ENCODE data around the gene TSPAN32.
A peak's percentile ranks its signal among the peaks of the same experiment; 100 is the strongest.

Gene TSPAN32

GRCh38 chr11:2298795-2299761 is 2.7 kb upstream of the TSPAN32 start:
- H3K27ac ChIP-seq (replicated peaks) = peak overlapping the region; percentile 28
- DNase-seq (ENCODE audit: low read depth in 1 of 2, low spot score in 1 of 2) = no peak
- no peaks in the 10 kb centered on the region for H3K27me3 ChIP-seq (ENCODE audit: insufficient read depth, poor library complexity, severe bottlenecking)
- TF ChIP-seq POLR2AphosphoS5 (IDR thresholded peaks at IDR 0.05; ENCODE audit: low read depth) = no peak
- no peak overlapping the region for H3K4me3 ChIP-seq (replicated peaks; ENCODE audit: insufficient read depth, low read length)

DNA sequence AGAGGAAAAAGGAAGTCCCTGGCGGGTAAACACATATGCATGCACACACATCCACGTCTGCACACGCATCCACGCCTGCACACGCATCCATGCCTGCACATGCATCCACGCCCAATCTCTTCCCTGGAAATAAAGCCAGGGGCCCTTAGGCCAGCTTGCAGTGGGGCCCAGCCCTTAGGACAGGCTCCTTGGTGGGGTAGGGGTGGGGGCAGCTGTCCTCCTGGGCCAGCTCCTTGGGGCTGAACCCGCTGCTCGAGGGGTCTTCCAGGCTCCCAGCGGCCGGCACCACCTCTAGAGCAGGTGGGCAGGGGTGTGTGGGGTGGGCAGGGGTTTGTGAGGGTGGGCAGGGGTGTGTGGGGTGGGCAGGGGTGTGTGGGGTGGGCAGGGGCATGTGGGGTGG is 2.0 kb upstream of the TSPAN32 start:
- Histone ChIP-seq H3K27me3 (ENCODE audit: insufficient read depth, poor library complexity, severe bottlenecking) (no peaks in the 10 kb centered on the region), H3K27ac (replicated peaks) (peak overlapping the region; percentile 28; the same call in 1 of the 2 replicates), H3K4me3 (replicated peaks; ENCODE audit: insufficient read depth, low read length) (no peak overlapping the region; the same call in 1 of the 2 replicates)
- no peak for DNase-seq (ENCODE audit: low read depth in 1 of 2, low spot score in 1 of 2)
- TF ChIP-seq GABPA (IDR thresholded peaks at IDR 0.05; ENCODE audit: low read depth) = no peak
- TF ChIP-seq, protein P1, sequence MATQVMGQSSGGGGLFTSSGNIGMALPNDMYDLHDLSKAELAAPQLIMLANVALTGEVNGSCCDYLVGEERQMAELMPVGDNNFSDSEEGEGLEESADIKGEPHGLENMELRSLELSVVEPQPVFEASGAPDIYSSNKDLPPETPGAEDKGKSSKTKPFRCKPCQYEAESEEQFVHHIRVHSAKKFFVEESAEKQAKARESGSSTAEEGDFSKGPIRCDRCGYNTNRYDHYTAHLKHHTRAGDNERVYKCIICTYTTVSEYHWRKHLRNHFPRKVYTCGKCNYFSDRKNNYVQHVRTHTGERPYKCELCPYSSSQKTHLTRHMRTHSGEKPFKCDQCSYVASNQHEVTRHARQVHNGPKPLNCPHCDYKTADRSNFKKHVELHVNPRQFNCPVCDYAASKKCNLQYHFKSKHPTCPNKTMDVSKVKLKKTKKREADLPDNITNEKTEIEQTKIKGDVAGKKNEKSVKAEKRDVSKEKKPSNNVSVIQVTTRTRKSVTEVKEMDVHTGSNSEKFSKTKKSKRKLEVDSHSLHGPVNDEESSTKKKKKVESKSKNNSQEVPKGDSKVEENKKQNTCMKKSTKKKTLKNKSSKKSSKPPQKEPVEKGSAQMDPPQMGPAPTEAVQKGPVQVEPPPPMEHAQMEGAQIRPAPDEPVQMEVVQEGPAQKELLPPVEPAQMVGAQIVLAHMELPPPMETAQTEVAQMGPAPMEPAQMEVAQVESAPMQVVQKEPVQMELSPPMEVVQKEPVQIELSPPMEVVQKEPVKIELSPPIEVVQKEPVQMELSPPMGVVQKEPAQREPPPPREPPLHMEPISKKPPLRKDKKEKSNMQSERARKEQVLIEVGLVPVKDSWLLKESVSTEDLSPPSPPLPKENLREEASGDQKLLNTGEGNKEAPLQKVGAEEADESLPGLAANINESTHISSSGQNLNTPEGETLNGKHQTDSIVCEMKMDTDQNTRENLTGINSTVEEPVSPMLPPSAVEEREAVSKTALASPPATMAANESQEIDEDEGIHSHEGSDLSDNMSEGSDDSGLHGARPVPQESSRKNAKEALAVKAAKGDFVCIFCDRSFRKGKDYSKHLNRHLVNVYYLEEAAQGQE (IDR thresholded peaks at IDR 0.05; ENCODE audit: insufficient replicate concordance, low read depth) = no peak
- TF ChIP-seq POLR2AphosphoS5 (IDR thresholded peaks at IDR 0.05; ENCODE audit: low read depth) = no peak
- TF ChIP-seq, protein P2, sequence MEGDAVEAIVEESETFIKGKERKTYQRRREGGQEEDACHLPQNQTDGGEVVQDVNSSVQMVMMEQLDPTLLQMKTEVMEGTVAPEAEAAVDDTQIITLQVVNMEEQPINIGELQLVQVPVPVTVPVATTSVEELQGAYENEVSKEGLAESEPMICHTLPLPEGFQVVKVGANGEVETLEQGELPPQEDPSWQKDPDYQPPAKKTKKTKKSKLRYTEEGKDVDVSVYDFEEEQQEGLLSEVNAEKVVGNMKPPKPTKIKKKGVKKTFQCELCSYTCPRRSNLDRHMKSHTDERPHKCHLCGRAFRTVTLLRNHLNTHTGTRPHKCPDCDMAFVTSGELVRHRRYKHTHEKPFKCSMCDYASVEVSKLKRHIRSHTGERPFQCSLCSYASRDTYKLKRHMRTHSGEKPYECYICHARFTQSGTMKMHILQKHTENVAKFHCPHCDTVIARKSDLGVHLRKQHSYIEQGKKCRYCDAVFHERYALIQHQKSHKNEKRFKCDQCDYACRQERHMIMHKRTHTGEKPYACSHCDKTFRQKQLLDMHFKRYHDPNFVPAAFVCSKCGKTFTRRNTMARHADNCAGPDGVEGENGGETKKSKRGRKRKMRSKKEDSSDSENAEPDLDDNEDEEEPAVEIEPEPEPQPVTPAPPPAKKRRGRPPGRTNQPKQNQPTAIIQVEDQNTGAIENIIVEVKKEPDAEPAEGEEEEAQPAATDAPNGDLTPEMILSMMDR (IDR thresholded peaks at IDR 0.05; ENCODE audit: insufficient read depth, low read length) = no peak
- peak; percentile 32; the same call in 1 of the 2 replicates for TF ChIP-seq SPI1 (IDR thresholded peaks at IDR 0.05; ENCODE audit: borderline replicate concordance, low read depth)

DNA sequence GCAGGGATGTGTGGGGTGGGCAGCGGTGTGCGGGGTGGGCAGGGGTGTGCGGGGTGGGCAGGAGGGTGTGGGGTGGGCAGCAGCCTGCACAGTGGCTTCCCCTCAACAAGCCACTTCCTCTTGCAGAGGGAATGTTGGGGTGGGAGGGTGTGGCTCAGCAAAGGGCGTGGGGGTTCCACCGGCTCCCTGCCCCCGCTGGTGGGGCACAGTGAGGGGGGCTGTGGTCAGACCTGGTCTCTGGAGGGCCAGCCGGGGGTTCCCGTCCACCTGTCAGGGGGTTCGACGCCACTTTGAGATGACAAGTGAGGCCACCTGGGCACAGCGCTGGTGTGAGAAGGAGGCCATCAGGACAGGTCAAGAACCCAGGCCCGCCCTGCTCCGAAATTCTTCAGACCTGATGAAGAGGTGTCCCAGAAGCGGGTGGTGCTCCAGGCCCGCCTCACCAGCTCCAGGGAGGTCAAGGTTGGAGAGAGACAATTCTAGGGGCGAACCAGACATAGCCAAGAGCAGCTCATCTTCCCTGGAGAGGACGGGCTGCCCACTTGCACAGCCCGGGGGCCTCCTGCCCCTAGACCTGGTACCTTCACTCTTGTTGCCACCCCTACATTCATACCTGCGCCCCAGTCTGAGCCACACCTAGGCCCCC is 1.4 kb upstream of the TSPAN32 start:
- H3K27me3 ChIP-seq (ENCODE audit: insufficient read depth, poor library complexity, severe bottlenecking) = no peaks in the 10 kb centered on the region
- peak overlapping the region; percentile 69 for H3K4me3 ChIP-seq (replicated peaks; ENCODE audit: insufficient read depth, low read length)
- DNase-seq (ENCODE audit: low read depth in 1 of 2, low spot score in 1 of 2) = peak in 1 of 2 experiments; percentile 70
- H3K27ac ChIP-seq (replicated peaks) = peak overlapping the region; percentile 98
- peak; percentile 53; the same call in 1 of the 2 replicates for TF ChIP-seq POLR2AphosphoS5 (IDR thresholded peaks at IDR 0.05; ENCODE audit: low read depth)
- TF ChIP-seq SPI1 (IDR thresholded peaks at IDR 0.05; ENCODE audit: borderline replicate concordance, low read depth) = peak; percentile 87
- TF ChIP-seq, protein P1 (IDR thresholded peaks at IDR 0.05; ENCODE audit: insufficient replicate concordance, low read depth) = no peak
- TF ChIP-seq, protein P2 (IDR thresholded peaks at IDR 0.05; ENCODE audit: insufficient read depth, low read length) = no peak
- no peak for TF ChIP-seq GABPA (IDR thresholded peaks at IDR 0.05; ENCODE audit: low read depth)
